ENCODE results near the gene ACBD6.

- TF ChIP-seq, protein P1, sequence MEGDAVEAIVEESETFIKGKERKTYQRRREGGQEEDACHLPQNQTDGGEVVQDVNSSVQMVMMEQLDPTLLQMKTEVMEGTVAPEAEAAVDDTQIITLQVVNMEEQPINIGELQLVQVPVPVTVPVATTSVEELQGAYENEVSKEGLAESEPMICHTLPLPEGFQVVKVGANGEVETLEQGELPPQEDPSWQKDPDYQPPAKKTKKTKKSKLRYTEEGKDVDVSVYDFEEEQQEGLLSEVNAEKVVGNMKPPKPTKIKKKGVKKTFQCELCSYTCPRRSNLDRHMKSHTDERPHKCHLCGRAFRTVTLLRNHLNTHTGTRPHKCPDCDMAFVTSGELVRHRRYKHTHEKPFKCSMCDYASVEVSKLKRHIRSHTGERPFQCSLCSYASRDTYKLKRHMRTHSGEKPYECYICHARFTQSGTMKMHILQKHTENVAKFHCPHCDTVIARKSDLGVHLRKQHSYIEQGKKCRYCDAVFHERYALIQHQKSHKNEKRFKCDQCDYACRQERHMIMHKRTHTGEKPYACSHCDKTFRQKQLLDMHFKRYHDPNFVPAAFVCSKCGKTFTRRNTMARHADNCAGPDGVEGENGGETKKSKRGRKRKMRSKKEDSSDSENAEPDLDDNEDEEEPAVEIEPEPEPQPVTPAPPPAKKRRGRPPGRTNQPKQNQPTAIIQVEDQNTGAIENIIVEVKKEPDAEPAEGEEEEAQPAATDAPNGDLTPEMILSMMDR (IDR thresholded peaks at IDR 0.05), result no peak
- no peak for TF ChIP-seq EP300 (IDR thresholded peaks at IDR 0.05)
Observed at GRCh38 chr1:180291004-180291403, 211.4 kb downstream of the ACBD6 start.
